BLaER1 (cell line): ENCODE data around the gene TMEM63B.
"Not testable (repeated sequence)": the region's sequence is repeated elsewhere in the genome, so short reads cannot be mapped to it uniquely, and the experiment has no call there.

Source experiments
- H3K27ac ChIP-seq: shearing (Covaris generic); formaldehyde crosslinking; 2 replicates; pipeline ENCODE4 v1.8.1; 2022
- H3K27me3 ChIP-seq: shearing (Covaris generic); formaldehyde crosslinking; 2 replicates; pipeline ENCODE4 v1.8.1; 2022
- H3K36me3 ChIP-seq: shearing (Covaris generic); formaldehyde crosslinking; 2 replicates; pipeline ENCODE4 v1.8.1; 2022
- H3K4me1 ChIP-seq: shearing (Covaris generic); formaldehyde crosslinking; 2 replicates; pipeline ENCODE4 v1.8.1; 2022
- H3K4me2 ChIP-seq: shearing (Covaris generic); formaldehyde crosslinking; 2 replicates; pipeline ENCODE4 v1.8.1; 2022
- H3K4me3 ChIP-seq: shearing (Covaris generic); formaldehyde crosslinking; 2 replicates; pipeline ENCODE4 v1.8.1; 2022
- H3K9ac ChIP-seq: shearing (Covaris generic); formaldehyde crosslinking; 2 replicates; pipeline ENCODE4 v1.8.1; 2022
- H3K9me3 ChIP-seq: shearing (Covaris generic); formaldehyde crosslinking; 2 replicates; pipeline ENCODE4 v1.8.1; 2022
- H4K20me1 ChIP-seq: shearing (Covaris generic); formaldehyde crosslinking; 2 replicates; pipeline ENCODE4 v1.8.1; 2022
- Cebpa-rat ChIP-seq: shearing (Covaris generic); IDR thresholded peaks from 2 replicates; pipeline ENCODE4 v1.8.1; 2022

Gene TMEM63B

DNA sequence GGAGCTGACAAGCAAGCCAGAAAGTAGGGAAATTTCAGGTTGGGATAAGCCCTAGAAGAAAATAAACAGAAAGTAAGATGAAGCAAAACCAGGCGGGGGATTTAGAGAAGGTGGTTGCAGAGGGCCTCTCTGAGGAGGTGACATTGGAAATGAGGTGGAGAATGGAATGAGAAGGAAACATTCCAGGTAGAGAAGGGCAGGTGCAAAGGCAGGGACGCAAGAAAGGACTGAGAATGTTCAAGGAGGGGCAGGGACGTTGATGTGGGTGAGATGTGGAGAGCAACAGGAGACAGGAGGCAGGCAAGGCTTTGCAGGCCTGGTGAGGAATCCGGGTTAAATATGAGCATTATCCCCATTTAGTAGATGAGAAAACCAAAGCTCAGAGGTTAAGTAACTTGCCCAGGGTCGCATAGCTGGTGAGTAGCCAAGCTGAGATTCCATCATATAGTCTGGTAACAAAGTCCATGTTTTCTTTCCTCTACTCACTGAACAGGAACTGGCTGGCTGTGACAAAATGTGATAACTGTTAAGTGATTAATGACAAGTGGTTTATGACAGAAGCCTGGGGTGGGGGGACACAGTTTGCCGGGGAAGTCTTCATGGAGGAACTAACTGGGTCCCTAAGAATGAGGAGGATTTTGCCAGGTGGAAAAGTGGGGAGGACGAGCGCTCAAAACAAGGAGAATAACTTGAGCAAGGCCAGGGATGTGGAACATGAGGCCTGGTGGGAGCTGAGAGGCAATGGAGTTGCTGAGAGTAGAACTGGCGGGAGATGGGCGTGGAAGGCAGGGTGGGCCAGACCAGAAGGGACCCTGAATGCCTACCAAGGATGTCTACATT, 32.7 kb upstream of the TMEM63B start:
- Histone ChIP-seq H3K36me3 (peaks cover 60% of the 10 kb centered on the region), H3K27me3 (no peaks in the 10 kb centered on the region), H4K20me1 (peaks cover 57% of the 10 kb centered on the region), H3K9ac (0 out of 2 replicates have a peak overlapping the region, but pooled peaks have one; percentile 31), H3K4me3 (no peak overlapping the region), H3K27ac (no peak overlapping the region), H3K4me1 (peaks cover 22% of the 10 kb centered on the region), H3K9me3 (no peaks in the 10 kb centered on the region), H3K4me2 (no peak overlapping the region)
- no peak for TF ChIP-seq Cebpa-rat

DNA sequence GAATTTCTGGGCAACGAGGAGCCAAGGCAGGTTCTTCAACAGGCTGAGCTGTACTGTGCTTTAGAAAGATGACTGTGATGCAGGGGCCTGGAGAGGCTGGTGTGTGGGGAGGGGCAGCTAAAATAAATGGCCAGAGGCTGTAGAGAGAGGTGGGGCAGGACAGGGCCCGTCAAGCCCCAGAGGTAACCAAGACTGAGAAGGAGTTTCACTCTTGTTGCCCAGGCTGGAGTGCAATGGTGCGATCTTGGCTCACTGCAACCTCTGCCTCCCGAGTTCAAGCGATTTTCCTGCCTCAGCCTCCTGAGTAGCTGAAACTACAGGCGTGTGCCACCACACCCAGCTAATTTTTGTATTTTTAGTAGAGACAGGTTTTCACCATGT, 32.1 kb upstream of the TMEM63B start:
- H3K9me3 ChIP-seq, H3K4me3 ChIP-seq, H3K27me3 ChIP-seq, H3K4me2 ChIP-seq, H3K27ac ChIP-seq: not testable (repeated sequence)
- Histone ChIP-seq H3K36me3 (peaks cover 60% of the 10 kb centered on the region), H4K20me1 (peaks cover 57% of the 10 kb centered on the region), H3K4me1 (peaks cover 22% of the 10 kb centered on the region), H3K9ac (0 out of 2 replicates have a peak overlapping the region, but pooled peaks have one; percentile 31)

DNA sequence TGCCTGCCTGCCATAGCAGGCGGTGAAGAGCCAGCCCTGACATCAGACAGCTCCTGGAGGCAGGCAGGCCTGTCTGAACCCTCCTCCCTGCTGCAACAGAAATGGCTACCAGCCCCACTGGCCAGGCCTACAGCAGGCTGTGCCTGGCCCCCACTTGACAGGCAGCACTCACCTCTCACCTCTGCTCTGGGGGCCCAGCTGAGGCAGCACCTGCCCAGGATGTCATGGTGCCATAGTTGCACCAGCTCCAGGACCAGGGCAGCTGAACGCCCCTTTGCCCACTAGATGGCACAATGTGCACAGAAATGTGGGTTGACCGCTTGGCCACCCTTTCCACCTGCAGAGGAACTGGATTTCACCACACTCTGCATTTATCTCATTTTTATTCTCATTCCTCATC, 30.7 kb upstream of the TMEM63B start:
- Histone ChIP-seq H3K27ac (peak overlapping the region; percentile 42; the same call in 1 of the 2 replicates), H3K4me2 (peak overlapping the region; percentile 34; the same call in 1 of the 2 replicates), H3K36me3 (peaks cover 60% of the 10 kb centered on the region), H3K4me3 (no peak overlapping the region), H3K9me3 (no peaks in the 10 kb centered on the region), H4K20me1 (peaks cover 66% of the 10 kb centered on the region), H3K9ac (peak overlapping the region; percentile 43; the same call in 1 of the 2 replicates), H3K4me1 (peaks cover 22% of the 10 kb centered on the region), H3K27me3 (no peaks in the 10 kb centered on the region)
- no peak for TF ChIP-seq Cebpa-rat

DNA sequence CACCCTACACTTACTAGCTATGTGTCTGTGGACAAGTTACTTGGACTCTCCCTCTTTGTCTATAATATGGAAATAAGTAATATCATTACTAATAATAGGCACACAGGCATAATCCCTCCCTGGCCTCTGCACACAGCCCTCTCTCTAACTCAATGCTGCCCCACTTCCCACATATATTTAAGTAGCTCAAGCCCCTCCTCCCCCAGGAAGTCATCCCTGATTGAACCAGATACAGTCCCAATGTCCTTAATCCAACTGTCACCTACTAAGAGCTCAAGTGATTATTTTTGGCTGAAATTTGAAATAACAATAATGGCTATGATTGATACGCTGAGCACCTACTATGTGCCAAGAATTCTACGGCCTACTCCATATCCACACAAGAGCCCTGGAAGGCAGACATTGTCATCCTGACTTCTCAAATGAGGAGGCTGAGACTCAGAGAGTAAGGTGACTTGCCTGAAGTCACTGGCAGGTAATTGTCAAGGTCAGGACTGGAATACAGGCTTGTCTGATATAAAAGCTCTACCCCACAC, 29.5 kb upstream of the TMEM63B start:
- Histone ChIP-seq H3K9me3 (no peaks in the 10 kb centered on the region), H4K20me1 (peaks cover 72% of the 10 kb centered on the region), H3K4me1 (peaks cover 22% of the 10 kb centered on the region), H3K36me3 (peaks cover 59% of the 10 kb centered on the region), H3K9ac (0 out of 2 replicates have a peak overlapping the region, but pooled peaks have one; percentile 4), H3K4me2 (peak overlapping the region; percentile 58), H3K27ac (no peak overlapping the region; the same call in 1 of the 2 replicates), H3K4me3 (no peak overlapping the region), H3K27me3 (no peaks in the 10 kb centered on the region)
- no peak for TF ChIP-seq Cebpa-rat

DNA sequence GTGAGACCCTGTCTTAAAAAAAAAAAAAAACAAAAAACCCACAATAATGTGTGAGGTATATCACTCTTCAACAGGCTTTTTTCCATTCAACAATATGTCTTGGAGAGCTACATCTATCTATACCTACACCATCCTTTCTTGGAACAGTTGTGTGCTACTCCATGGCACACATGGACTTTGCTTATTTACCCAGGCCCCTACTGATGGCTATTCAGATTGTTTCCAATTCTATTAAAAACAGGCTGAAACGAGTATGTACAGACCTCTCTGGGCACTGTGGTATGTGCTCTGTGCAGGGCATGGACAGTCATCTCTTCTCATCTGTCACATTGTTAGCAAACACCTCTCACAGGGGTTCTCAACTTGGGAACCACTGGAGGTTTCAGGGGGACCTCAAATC, 28.2 kb upstream of the TMEM63B start:
- H3K9me3 ChIP-seq: no peaks in the 10 kb centered on the region

DNA sequence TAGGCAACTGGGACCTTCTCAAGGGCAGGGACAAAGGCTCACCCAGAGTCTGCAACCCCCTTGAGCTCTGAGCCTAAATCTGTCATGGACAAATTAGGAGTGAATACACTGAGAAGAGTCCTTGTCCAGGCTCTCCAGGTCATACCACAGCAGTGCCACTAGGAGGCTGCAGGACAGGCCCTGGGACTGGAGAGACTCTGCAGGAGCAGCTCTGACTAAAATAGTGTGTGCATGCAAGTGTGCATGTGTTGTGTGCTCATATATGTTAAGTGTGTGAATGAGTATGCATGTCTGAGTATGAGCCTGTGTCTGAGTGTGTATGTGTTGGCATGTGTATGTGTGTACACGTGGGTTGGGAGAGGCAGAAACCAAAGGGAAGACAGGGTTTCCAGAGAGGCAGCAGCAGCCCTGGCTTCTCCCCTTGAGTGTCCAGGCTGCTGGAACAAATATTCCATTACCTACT, 27.2 kb upstream of the TMEM63B start:
- Histone ChIP-seq H3K4me1 (peaks cover 22% of the 10 kb centered on the region), H3K4me3 (no peak overlapping the region), H3K27me3 (no peaks in the 10 kb centered on the region), H3K27ac (no peak overlapping the region), H3K36me3 (peaks cover 60% of the 10 kb centered on the region), H4K20me1 (peaks cover 89% of the 10 kb centered on the region), H3K9ac (peak overlapping the region; percentile 24; the same call in 1 of the 2 replicates), H3K4me2 (no peak overlapping the region), H3K9me3 (no peaks in the 10 kb centered on the region)
- no peak for TF ChIP-seq Cebpa-rat

More for the DNA sequence above, 28.2 kb upstream of the TMEM63B start:
- Histone ChIP-seq H3K27me3 (no peaks in the 10 kb centered on the region), H3K9ac (no peak overlapping the region), H3K36me3 (peaks cover 60% of the 10 kb centered on the region), H3K4me1 (peaks cover 22% of the 10 kb centered on the region), H4K20me1 (peaks cover 80% of the 10 kb centered on the region), H3K4me3 (no peak overlapping the region), H3K27ac (no peak overlapping the region), H3K4me2 (no peak overlapping the region)
- TF ChIP-seq Cebpa-rat: no peak

DNA sequence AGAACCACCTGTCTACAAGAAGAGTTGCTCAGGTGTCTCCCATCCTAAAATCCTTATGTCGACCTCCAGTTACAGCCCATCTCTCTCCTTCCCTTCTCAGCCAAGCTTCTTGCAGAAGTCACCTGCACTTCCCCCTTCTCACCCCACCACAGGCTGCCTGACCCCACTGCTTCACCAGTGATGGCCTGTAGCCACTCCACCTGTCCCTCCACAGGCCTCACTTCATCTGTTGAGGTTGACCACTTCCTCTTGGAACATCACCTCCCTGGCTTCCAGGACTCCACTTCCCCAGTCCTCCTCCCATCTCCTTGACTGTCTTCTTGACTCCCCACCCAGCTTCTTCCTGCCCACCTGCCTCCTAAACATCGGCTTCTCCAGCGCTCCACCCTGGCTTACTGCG, 25.5 kb upstream of the TMEM63B start:
- Histone ChIP-seq H3K36me3 (peaks cover 74% of the 10 kb centered on the region), H3K4me3 (no peak overlapping the region), H3K4me1 (peaks cover 14% of the 10 kb centered on the region), H3K27ac (no peak overlapping the region), H4K20me1 (peaks cover 96% of the 10 kb centered on the region), H3K4me2 (no peak overlapping the region), H3K9ac (no peak overlapping the region), H3K9me3 (no peaks in the 10 kb centered on the region), H3K27me3 (no peaks in the 10 kb centered on the region)
- TF ChIP-seq Cebpa-rat: no peak

DNA sequence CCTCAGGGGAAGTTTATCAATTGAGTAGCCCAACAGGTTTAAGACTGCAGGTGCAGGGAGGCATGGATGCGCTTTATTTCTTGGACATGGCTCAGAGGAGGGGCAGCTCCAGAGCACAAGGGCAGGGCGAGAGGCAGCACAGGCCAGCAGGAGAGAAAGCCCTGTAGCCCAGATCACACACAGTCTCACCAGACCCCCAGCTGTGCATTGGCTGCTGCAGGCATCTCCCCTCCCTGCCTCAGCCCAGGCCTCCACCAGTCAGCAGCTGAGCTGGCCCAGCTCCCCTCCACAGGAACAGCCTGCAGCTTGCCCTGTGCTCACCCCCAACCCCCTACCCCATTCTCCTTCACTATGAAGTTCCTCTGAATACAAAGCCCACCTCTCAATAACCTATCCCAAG, 24.8 kb upstream of the TMEM63B start:
- no peak overlapping the region for H3K4me2 ChIP-seq
- H4K20me1 ChIP-seq: peaks cover 96% of the 10 kb centered on the region
- no peak overlapping the region for H3K27ac ChIP-seq
- H3K27me3 ChIP-seq: no peaks in the 10 kb centered on the region
- no peak for TF ChIP-seq Cebpa-rat
- peaks cover 8% of the 10 kb centered on the region for H3K4me1 ChIP-seq
- no peak overlapping the region for H3K9ac ChIP-seq
- no peak overlapping the region for H3K4me3 ChIP-seq
- H3K36me3 ChIP-seq: peaks cover 80% of the 10 kb centered on the region
- no peaks in the 10 kb centered on the region for H3K9me3 ChIP-seq

DNA sequence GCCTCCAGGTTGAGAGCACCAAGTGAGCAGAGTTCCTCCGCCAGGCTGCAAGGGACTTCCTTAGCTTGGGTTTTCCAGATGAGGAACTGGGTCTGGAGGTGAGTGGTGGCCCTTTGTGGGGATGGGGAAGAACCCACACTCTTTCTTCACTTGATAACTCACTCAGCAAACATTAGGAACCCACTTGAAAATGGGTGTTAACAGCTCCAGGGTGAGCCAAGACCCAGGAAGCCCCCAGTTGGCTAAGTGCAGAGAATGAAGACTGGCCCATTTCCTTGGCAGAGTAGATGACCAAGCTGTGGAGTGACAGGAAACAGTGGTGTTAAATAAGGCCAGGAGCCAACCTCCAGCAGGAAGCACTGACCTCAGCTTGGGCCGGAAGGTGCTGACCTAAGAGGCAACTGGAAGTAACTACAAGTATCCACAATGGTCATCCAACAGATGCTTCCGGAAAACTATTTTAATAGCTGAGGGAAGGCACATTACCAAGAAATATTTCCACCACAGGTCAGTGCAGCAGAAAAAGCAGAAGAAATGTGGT, 22.8 kb upstream of the TMEM63B start:
- no peak overlapping the region for H3K9ac ChIP-seq
- no peak overlapping the region for H3K4me2 ChIP-seq
- peaks cover 91% of the 10 kb centered on the region for H3K36me3 ChIP-seq
- no peaks in the 10 kb centered on the region for H3K9me3 ChIP-seq
- peaks cover 96% of the 10 kb centered on the region for H4K20me1 ChIP-seq
- H3K4me3 ChIP-seq: no peak overlapping the region
- H3K27ac ChIP-seq: no peak overlapping the region
- no peaks in the 10 kb centered on the region for H3K4me1 ChIP-seq
- TF ChIP-seq Cebpa-rat: no peak
- no peaks in the 10 kb centered on the region for H3K27me3 ChIP-seq

DNA sequence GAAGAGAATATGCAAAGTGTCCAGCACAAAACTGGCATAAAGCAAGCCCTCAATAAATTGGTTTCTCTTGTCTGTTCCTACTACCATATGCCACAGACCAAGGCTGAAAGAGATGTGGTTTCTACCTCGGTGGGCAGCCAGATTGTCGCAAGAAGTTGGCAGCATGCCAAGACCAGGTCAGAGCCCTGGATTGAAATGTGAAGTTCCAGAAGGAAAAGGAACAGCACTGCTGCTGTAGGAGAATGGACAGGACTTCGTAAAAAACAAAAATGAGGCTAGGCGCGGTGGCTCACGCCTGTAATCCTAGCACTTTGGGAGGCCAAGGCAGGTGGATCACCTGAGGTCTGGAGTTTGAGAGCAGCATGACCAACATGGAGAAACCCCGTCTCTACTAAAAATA, 22.2 kb upstream of the TMEM63B start:
- H3K4me1 ChIP-seq: no peaks in the 10 kb centered on the region
- H3K27me3 ChIP-seq: no peaks in the 10 kb centered on the region
- no peak overlapping the region for H3K4me3 ChIP-seq
- H4K20me1 ChIP-seq: peaks cover 96% of the 10 kb centered on the region
- H3K9me3 ChIP-seq: no peaks in the 10 kb centered on the region
- no peak overlapping the region for H3K4me2 ChIP-seq
- no peak overlapping the region for H3K9ac ChIP-seq
- no peak overlapping the region for H3K27ac ChIP-seq
- peaks cover 91% of the 10 kb centered on the region for H3K36me3 ChIP-seq
- TF ChIP-seq Cebpa-rat: no peak
